OCI-LY3 (cell line): Measurements from ENCODE around the gene HSDL2.

Source experiments
- CTCF ChIP-seq: fragments of 200-600, 300-600 bp; sonication (generic); IDR thresholded peaks from 2 replicates; pipeline ENCODE4 v1.5.1; 2014; ENCODE audit warnings: antibody characterized with exemption, low read length, low read depth
- EZH2phosphoT487 ChIP-seq: fragments of 200-600 bp; shearing (Covaris generic); IDR thresholded peaks from 2 replicates; pipeline ENCODE4 v1.6.1; 2018; ENCODE audit warnings: antibody characterized with exemption, mixed run types, low read depth

- TF ChIP-seq CTCF, result no peak
- TF ChIP-seq EZH2phosphoT487, result no peak
Observed at GRCh38 chr9:112341730-112342129, 38.2 kb upstream of the HSDL2 start.
